Stimulated activated CD4-positive, alpha-beta T cell treated with anti-CD3 and anti-CD28 coated beads, TNF-alpha, amount 100 ng/mL, for 24 hours (primary cell): ENCODE data around the gene PPIC.
A peak's percentile ranks its signal among the peaks of the same experiment; 100 is the strongest.

Experiments used
- DNase-seq, 3 experiments: peaks; one replicate each; pipeline ENCODE4 v3.0.0-alpha.2; 2020; ENCODE audit warnings: low read depth in 3 of 3

Gene PPIC

DNA sequence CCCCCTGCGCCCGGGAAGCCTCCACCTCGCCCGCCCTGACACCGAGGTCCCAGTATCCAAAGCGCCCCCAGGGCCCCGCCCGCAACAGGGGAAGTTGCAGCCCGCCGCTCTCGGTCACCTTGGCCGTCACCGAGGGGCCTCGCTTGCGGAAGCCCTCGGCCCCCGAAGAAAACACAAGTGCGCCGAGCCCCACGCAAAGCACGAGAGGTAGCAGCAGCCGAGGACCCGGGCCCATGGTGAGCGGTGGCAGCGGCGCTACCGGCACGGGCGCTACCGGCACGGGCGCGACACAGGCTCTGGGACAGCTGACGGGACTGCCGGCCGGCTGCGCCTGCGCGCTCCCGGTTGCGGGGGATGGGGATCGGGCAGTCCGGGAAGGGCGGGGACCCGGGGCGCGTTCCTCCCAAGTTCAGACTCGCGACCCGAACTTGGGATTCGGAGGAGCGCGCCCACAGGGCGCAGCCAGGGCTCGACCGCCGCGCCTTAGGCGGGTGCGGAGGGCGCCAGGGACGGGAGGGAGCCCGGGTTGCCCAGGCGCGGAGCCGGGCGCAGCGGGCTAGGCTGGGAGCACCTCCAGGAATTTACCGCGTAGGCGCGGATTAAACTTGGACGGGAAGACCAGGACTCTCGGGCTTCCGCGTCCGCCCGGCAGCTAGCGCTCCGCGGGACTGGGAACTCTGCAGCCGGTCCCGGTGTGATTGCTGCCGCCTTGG is at the start of gene PPIC:
TSS of gene PPIC (minus strand) at position 335 of the 713 bp plus-strand sequence. CDS start at position 235, 100 bp downstream.
- peak in 1 of 3 experiments; percentile 16 for DNase-seq

DNA sequence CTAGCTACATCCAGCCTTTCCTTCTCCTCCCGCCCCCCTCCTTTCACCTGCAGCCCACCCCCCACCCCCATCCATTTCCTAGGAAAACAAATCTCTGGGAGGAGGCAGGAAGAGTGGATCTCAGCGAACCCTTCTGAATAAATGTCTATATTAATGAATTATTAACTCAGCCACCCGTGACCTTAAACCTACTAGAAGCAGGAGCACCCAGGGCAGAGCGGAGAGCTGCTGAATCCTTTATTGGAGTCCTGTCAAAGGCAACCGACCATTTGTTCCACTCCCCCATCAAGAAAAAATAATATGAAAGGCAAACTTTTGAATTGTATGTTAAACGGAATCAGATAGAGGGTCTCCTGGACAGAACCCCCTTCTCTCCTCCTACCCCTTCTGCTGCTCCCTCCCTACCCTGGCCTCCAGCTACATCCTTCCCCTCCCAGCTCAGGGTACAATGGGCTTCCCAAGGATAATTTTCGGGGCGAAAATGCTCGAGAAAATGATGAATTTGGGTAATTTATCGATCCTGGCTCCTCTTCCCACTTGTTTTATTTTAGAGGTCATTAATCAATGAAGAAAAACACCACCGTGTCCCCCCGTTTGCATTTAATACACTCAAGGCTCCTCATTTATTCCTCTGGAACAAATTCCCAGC is 49.2 kb upstream of the PPIC start:
- DNase-seq: no peak

DNA sequence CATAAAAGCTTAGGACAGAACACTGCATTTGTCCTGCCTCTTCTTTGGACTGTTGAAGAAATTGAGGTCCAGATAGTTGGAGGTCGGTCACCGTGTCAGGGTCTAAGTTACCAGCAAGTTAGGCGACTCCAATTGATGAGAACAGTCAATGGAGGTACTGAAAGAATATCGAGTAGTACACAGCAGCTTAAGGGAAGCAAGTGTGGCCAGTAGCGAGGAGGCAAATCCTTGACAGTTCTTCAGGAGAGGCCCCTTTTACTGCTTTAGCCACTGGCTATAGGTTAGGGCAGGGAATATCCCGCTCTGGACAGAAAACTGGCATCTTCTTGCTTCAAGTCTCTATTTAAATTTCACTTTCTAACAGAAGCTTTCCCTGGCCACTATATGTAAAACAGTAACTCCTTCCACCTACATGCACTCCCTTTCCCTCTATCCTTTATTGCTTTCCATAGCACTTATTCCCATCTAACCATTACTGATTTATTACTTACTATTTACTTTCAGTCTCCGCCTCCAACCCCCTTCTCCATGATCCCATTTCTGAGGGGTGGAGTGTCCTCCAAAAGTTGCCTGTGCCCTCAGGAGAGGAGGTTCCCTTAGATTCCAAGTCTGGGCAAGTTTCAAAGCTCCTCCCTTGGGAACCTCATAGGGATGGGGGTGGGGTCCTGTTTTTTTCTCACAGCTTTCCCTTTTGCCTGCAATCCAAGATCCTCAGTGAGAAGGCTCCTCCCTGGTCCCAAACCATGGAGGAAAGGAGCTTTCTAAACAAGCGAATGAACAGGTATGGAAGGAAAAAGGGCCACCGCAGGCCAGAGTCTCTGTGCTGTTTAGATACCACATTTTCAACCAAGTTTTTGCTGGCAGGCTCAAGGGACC is 48.4 kb upstream of the PPIC start:
- no peak for DNase-seq

DNA sequence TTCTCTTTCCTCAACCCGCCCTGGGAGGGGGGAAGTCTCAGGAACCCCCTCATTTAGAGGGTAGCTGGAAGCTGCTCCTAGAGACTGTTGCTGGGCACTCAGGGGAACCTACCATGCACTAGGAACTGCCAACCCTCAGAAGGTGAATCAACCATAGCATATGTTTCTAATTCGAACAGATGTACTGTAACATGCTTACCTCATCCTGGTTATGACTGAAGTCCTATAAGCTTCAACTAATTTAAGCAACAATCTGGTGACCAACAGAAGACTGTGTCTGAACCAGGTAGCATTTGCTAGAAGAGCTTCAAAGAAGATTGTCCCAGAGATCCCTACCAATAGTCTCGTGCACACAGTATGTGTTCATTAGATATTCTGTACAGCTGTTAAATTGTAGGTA is 46.8 kb upstream of the PPIC start:
- DNase-seq: no peak

DNA sequence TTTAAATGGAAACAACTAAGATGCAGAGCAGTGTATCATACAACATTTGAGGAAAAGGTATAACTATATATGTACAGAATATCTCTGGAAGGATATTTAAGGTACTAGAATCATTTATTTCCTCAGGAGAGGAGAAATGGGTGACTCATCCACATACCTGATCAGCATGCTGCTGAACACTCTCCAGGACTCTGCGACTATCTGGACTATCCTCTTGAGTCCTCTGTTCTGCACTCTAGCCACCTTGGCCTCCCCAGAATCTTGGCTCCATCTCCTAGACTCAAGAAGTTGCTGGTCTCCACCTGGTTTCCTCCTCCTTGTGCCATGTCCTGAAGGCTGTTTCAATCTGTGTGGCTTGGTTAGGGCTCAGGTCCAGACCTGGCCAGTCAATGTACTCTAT is 43.7 kb upstream of the PPIC start:
- DNase-seq: no peak

DNA sequence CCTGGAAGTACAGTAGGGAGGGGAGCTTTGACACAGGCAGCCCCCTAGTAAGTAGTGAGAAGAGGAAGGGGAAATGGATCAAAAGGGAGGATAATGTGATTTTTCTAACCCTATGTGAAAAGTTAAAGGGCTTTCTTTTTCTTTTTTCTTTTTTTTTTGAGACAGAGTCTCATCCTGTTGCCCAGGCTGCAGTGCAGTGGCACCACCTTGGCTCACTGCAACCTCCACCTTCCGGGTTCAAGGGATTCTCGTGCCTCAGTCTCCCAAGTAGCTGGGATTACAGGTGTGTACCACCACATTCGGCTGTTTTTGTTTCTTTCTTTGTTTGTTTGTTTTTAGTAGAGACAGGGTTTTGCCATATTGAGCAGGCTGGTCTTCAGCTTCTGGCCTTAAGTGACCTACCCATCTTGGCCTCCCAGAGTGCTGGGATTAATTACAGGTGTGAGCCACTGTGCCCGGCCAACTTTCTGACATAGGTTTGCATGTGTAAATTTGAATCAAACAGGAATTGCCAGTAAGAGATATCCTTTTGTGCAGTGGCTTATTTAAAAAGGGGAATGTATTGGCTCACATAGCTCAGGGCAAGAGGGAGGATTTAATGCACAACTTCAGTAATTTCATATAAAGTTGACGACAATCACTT is 39.1 kb upstream of the PPIC start:
- DNase-seq: no peak

DNA sequence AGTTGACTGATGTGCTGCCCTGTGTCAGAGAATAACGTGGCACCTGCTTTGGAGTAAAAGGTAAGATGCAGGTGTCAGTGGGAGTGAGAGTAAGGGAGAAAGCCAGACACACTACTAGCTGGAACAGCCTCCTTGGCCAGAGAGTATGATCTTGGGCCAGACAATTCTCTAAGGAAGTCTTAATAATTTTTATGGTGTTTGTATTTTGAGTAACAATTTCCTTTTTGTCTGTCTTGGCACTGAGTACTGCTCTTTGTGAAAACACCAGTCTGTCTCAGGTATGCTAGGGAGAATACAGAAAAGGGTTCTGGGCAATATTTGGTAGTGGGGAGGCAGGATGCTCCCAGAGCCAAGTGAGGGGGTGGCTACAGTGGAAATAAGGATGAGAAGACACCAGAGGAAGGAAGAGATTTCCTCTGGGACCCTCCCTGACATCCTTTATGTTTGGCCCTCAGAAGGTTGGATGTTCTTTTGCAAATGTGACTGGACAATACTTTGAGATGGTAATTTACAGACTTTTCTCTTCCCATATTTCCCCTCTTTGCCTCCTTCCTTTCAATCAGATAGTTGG is 31.9 kb upstream of the PPIC start:
- DNase-seq: no peak

DNA sequence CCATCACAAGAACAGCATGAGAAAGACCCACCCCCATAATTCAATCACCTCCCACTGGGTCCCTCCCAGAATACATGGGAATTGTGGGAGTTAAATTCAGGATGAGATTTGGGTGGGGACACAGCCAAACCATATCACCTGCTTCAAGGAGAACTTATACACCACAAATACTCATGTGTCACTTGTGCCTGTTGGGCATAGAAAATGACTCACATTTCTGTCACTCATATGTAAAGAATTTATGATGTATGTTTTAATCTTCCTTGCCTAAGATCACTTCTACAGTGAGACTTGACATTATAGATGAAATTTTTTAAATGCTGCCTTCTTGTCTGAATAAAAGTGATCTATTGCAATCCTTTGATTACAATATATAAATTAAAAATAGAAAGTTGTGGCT is 29.5 kb upstream of the PPIC start:
- DNase-seq: no peak

DNA sequence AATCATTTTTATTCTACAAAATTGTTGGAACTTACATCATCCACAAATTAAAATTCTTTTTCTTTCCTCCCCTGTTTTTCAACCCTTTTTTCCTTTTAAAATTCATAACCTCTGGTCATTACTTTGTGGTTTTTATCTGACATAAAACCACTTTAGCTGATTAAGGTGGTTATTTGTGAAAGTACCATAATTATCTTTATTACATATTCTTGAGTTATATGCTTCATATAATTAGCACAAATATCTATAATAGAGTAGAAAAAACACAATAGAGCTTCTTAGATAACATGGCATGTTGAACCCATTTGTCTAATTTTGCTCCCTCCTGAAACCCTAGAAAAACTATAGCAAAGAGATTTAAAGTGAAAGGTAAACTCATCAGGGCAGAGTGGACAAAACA is 22.9 kb upstream of the PPIC start:
- DNase-seq: no peak

DNA sequence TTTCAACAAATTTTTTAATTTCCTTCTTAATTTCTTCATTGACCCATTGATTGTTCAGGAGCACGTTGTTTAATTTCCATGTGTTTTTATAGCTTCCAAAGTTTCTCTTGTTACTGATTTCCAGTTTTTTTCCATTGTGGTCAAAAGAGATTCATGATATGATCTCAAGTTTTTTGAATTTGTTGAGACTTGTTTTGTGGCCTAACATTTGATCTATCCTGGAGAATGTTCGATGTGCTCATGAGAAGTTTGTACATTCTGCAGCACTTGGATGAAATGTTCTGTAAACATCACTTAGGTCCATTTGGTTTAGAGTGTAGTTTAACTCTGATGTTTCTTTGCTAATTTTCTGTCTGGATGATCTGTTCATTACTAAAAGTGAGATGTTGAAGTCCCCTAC is 14.7 kb upstream of the PPIC start:
- no peak for DNase-seq

DNA sequence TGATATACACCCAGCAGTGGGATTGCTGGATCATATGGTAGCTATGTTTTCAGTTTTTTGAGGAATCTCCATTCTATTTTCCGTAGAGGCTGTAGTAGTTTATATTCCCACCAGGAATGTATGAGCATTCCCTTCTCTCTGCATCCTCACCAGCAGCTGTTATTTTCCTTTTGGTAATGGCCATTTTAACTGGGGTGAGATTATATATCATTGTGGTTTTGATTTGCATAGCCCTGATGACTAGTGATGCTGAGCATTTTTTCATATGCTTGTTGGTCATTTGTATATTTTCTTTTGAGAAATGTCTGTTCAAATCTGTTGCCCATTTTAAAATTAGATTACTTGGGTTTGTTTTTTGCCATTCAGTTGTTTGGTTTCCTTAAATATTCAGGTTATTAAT is 11.2 kb upstream of the PPIC start:
- no peak for DNase-seq

DNA sequence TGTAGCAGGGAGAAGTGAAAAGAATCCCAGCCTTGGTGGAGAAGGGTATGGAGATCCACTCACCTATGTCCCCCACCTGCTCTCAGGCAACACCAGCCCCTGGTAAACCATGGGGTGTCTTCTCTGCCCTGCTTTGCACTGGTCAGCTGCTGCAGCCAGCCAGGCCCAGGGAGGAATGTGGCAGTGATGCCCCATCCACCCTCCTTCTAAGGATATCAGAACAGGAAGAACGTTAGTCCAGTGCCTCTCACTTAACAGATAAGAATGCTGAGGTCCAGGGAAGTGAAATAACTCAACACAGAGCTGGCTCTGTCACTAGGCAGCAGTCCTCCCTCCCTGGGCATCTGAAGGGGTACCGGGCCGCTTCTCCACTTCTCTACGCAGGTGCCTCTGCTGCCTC is 9.7 kb upstream of the PPIC start:
- DNase-seq: no peak

DNA sequence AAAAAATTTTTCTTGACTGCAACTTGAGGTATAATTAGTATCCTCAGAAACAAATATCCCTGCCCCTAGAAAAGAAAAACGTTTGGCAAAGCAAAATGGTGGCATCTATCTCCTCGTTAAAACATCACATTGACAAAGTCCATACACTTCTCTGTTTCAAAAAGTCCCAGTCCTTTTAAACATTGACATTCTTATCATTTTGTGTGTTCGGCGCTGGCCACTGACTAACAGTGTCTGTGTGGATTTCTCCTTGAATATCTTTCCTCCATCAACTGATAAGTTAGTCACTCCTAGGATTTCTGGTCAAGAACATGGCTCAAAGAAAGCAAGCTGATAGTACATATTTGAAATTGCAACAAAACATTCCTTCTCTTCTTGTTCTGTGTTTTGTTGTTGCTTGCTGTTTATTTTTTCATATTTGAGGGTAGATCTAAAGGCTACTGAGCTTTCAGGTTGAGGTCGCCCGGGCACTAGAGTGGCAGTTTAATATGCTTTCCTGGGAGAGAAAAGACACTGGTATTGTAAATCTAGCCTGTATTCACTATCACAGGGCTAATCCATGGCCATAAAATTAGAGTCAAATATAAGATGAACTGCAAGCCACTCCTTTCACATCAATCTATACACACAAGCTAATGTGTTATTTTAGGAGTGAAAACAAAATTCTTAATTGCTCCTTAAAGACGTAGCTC is 8.5 kb upstream of the PPIC start:
- no peak for DNase-seq

DNA sequence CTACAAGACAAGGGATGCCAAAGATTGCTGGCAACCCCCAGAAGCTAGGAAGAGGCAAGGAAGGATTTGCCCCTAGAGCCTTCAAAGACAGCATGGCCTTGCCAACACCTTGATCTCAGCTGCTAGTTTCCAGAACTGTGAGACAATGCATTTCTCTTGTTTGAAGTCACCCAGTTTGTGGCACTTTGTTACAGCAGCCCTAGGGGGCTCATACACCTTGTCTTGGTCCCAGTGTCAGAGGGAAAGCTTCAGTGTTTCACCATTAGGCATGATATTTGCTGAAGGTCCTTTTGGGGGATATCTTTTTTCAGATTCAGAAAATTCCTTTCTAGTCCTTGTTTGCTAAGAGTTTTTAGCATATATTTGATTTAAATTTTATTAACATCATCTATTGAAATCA is 3.1 kb upstream of the PPIC start:
- DNase-seq: no peak

DNA sequence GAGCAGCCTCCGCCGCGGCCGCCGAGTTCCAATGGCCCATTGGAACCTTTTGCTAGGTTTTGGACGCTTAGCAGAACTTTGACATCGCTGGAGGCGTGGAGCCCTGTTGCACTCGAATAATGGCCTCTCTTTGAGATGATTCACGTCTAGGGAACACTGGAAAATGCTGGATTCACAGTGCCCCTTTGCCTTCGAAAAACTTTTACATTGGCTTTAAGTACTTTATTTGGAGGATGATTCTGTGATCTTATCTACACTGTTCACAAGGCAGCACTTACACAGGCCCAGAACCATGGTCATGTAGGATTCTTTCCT is 536 bp upstream of the PPIC start:
- no peak for DNase-seq

DNA sequence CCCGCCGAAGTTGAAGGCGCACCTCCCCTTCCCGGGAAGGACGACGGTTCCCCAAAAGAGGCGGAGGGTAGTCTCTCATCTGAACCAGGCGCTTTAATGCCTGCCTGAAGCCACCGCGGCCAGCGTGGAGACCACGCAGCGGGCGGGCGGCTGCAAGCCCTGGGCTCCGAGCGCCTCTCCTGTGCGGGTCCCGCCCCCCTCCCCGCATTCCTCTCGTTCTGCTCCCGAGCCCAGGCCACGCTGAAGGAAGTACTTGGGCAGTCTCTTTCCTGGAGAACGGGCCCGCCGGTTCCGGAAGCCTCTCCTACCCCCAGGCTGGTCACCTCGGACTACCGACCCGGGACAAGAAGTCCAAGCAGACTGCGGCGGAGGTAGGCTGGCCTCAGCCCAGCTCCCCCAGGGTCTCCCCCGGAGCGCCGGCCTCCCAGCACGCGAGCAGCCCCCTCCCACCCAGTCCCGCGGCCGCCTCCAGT is 571 bp downstream of the PPIC start:
- DNase-seq: peak in 1 of 3 experiments; percentile 0

DNA sequence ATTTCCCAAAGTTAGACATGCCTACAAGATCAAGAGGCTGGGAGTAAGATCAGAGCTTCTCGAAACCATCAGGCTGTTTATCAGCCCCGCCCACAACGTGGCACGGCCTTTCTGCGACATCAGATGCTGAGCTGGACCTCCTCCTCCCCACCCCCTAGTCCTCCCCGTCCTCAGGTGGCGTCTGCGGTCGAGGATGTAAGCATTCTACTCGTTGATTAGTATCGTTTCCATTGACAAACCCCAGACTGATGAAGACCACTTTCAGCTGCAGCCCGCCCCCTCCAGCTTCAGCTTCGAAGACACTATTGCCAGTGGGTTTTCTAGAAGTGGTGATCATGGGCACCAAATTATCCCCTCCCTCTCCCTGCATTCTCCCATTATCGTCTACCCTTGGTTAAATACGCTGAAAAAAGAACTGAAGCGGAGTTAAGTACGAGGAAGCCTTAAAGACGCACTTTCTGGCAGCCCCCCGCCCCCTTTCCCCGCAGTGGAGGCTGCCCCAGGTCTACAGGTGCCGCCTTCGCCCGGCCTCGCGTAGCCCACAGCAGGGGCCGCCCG is 1.1 kb downstream of the PPIC start:
- DNase-seq: peak in 1 of 3 experiments; percentile 5

DNA sequence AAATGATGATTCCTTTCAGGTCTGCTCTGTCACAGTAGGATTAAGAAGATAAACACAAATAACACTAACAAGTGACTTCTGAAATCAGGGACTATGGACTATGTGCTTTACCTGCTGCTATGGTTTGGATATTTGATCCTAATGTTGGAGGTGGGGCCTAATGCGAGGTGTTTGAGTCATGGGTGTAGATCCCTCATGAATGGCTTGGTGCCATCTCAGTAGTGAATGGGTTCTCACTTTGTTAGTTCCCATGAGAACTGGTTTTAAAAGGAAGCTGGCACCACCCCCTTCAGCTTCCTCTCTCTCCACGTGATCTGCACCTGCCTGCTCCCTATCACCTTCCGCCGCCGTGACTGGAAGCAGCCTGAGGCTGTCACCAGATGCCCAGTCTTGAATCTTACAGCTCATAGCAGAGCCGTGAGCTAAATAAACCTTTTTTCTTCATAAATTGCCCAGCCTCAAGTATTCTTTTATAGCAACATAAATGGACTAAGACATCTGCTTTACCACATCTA is 3.3 kb downstream of the PPIC start:
- DNase-seq: no peak

DNA sequence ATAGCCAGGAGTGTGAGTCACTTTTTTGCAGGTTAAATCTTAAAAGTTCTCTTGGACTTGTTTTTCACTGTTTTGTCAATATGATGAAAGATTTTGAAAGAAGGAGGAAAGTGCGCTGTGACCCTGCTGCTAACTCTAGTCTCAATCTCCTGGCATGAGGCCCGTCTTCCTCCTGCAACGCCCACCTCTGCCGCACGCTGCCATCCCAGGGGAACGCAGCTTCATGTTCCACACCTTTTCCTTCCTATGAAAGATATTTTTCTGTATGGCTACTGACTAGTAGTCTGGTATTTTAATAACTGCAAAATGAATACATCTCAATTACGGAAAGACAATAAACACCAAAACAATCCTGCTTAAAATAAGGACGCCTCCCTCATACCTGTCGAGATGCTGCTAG is 8.3 kb downstream of the PPIC start:
- no peak for DNase-seq

DNA sequence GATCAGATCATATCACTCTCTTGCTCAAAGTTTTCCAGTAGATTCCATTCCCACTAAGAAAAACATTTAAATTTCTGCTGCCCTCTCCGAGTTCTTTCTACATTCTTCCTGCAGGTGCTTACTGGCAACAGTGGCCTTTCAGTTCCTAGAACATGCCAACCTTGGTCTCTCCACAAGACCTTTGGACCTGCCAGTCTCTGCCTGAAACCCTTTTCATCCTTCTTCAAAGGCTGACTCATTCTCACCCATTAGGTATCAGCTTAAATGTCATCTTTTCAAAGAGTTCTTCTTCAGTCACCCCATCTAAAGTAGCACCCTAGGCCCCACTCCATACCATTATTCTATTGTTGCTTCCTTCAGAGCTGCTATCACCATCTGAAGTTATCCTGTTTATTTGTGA is 21.8 kb downstream of the PPIC start:
- no peak for DNase-seq

DNA sequence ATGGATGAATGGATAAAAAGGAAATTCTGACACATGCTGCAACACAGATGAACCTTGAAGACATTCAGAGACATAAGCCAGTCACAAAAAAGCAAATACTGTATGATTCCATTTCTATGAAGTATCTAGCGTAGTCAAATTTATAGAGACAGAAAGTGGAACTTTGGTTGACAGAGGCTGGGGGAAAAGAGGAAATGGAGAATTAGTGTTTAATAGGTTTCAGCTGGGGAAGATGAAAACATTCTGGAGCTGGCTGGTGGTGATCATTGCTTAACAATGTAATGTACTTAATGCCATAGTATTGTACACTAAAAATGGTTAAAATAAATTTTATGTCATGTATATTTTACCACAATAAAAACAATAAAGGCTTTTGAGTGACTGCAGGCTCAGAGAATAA is 24.2 kb downstream of the PPIC start:
- no peak for DNase-seq
